GM12878 (cell line): Measurements from ENCODE around the gene C19orf67. TPM values are rescaled to one million over a fixed set of nuclear protein-coding genes. Genes with fewer than 3 reads are reported as not detected.

Experiments used
- ASH2L ChIP-seq: fragments of 300-600, 200-600 bp; sonication (generic); IDR thresholded peaks from 2 replicates; pipeline ENCODE4 v1.6.1; 2017; ENCODE audit warnings: low read depth, mild to moderate bottlenecking, borderline replicate concordance
- BCL11A ChIP-seq: IDR thresholded peaks from 2 replicates; pipeline ENCODE4 v1.6.1; 2011; ENCODE audit warnings: low read depth, low read length
- CBX3 ChIP-seq: fragments of 200-600 bp; sonication (generic); IDR thresholded peaks from 2 replicates; pipeline ENCODE4 v1.6.1; 2016; ENCODE audit warnings: low read depth, borderline replicate concordance
- FOS ChIP-seq: IDR thresholded peaks from 3 replicates; pipeline ENCODE4 v1.6.1; 2011; ENCODE audit warnings: borderline replicate concordance; ENCODE audit not compliant: insufficient read length; ENCODE audit errors: extremely low read depth
- FOXM1 ChIP-seq: IDR thresholded peaks from 2 replicates; pipeline ENCODE4 v1.6.1; 2012; ENCODE audit warnings: low read depth, mild to moderate bottlenecking, inconsistent platforms, low read length, moderate library complexity
- GATAD2B ChIP-seq: fragments of 450-650 bp; conservative IDR thresholded peaks from 2 replicates; pipeline ENCODE4 v1.6.1; 2017; ENCODE audit warnings: low read depth, mild to moderate bottlenecking, moderate library complexity
- IKZF1 ChIP-seq: fragments of 450-650 bp; conservative IDR thresholded peaks from 2 replicates; pipeline ENCODE4 v1.6.1; 2017; ENCODE audit warnings: antibody characterized with exemption, mild to moderate bottlenecking
- JUND ChIP-seq: IDR thresholded peaks from 2 replicates; pipeline ENCODE4 v1.6.1; 2012; ENCODE audit warnings: low read depth, mild to moderate bottlenecking, low read length, improper control_type of control experiment, moderate library complexity
- MYC ChIP-seq: IDR thresholded peaks from 2 replicates; pipeline ENCODE4 v1.6.1; 2011; ENCODE audit warnings: mild to moderate bottlenecking, low read length, moderate library complexity, inconsistent platforms; ENCODE audit not compliant: insufficient read depth, insufficient replicate concordance, insufficient read length, severe bottlenecking
- NFYA ChIP-seq: IDR thresholded peaks from 2 replicates; pipeline ENCODE4 v1.6.1; 2011; ENCODE audit warnings: low read depth, mild to moderate bottlenecking, low read length, improper control_type of control experiment, borderline replicate concordance
- NFYB ChIP-seq: IDR thresholded peaks from 2 replicates; pipeline ENCODE4 v1.6.1; 2011; ENCODE audit warnings: low read depth, mild to moderate bottlenecking, low read length, improper control_type of control experiment, moderate library complexity; ENCODE audit not compliant: insufficient read depth
- NR2C2 ChIP-seq: IDR thresholded peaks from 2 replicates; pipeline ENCODE4 v1.6.1; 2011; ENCODE audit warnings: borderline replicate concordance, low read depth; ENCODE audit not compliant: control insufficient read depth, insufficient read length
- PAX8 ChIP-seq: fragments of 450-650 bp; IDR thresholded peaks from 2 replicates; pipeline ENCODE4 v1.6.1; 2017; ENCODE audit warnings: mild to moderate bottlenecking, moderate library complexity
- POLR2A ChIP-seq: IDR thresholded peaks from 2 replicates; pipeline ENCODE4 v1.6.1; 2011; ENCODE audit warnings: low read depth, mild to moderate bottlenecking, low read length
- RUNX3 ChIP-seq: IDR thresholded peaks from 2 replicates; pipeline ENCODE4 v1.6.1; 2012; ENCODE audit warnings: low read length, inconsistent platforms
- SREBF1 ChIP-seq: IDR thresholded peaks from 2 replicates; pipeline ENCODE4 v1.6.1; 2012; ENCODE audit warnings: mild to moderate bottlenecking, low read length
- STAT1 ChIP-seq: fragments of 450-650 bp; conservative IDR thresholded peaks from 2 replicates; pipeline ENCODE4 v1.6.1; 2014; ENCODE audit warnings: antibody characterized with exemption, mild to moderate bottlenecking
- SUZ12 ChIP-seq: fragments of 200-600 bp; sonication (generic); IDR thresholded peaks from one replicate; pipeline ENCODE4 v1.6.1; 2018; ENCODE audit warnings: antibody characterized with exemption, mild to moderate bottlenecking; ENCODE audit not compliant: unreplicated experiment
- TARDBP ChIP-seq: IDR thresholded peaks from 2 replicates; pipeline ENCODE4 v1.6.1; 2016; ENCODE audit warnings: borderline replicate concordance
- TCF12 ChIP-seq: IDR thresholded peaks from 2 replicates; pipeline ENCODE4 v1.6.1; 2011; ENCODE audit warnings: low read depth, mild to moderate bottlenecking, low read length
- ZNF384 ChIP-seq: IDR thresholded peaks from 2 replicates; pipeline ENCODE4 v1.6.1; 2012; ENCODE audit warnings: low read depth, mild to moderate bottlenecking, low read length, improper control_type of control experiment, borderline replicate concordance
- polyA plus RNA-seq, 11 experiments: library from polyadenylated mRNA; depleted of rRNA in 4 of 11; unstranded in 6 of 11; stranded (reverse) in 5 of 11; fragments of >200 nt; fragmentation: Nextera tagmentation in 4 of 11; fragmentation: Illumina TruSeq in 1 of 11; extraction: Ambion mirVana in 4 of 11; extraction: Trizol in 1 of 11; gene quantifications; 1 replicate in 1 of 11; 2 replicates in 10 of 11; pipeline versions ENCODE4 v1.2.1 to v1.2.3, GENCODE V29; 2011 to 2016; ENCODE audit warnings: inconsistent platforms in 2 of 11, missing spikeins in 2 of 11, low read depth in 1 of 11
- total RNA-seq, 4 experiments: library from RNA; depleted of rRNA in 3 of 4; stranded (reverse); fragments of >200 nt in 3 of 4; fragmentation: Illumina TruSeq in 1 of 4; extraction: Trizol in 1 of 4; gene quantifications; 2 replicates each; pipeline versions ENCODE4 v1.2.1 to v1.2.3, GENCODE V29; 2013 to 2021
- TF ChIP-seq, protein P1 (sequence below): fragments of 450-650 bp; IDR thresholded peaks from 2 replicates; pipeline ENCODE4 v1.6.1; 2017; ENCODE audit warnings: mild to moderate bottlenecking
- TF ChIP-seq, protein P2 (sequence below): fragments of 450-650 bp; IDR thresholded peaks from 2 replicates; pipeline ENCODE4 v1.6.1; 2016; ENCODE audit warnings: mild to moderate bottlenecking
- TF ChIP-seq, protein P3 (sequence below): fragments of 450-650 bp; IDR thresholded peaks from 2 replicates; pipeline ENCODE4 v1.6.1; 2016; ENCODE audit warnings: mild to moderate bottlenecking
- TF ChIP-seq, protein P4 (sequence below): fragments of 450-650 bp; formaldehyde crosslinking; IDR thresholded peaks from 2 replicates; pipeline ENCODE4 v1.4.0; 2020; ENCODE audit warnings: mild to moderate bottlenecking, moderate library complexity

The C19orf67 gene
- total and polyA plus RNA-seq, 10 of the 15 experiments (the other 5 are each of a cell fraction or from before 2014, with no cell fraction given): 0.14 TPM; not detected in 9

DNA sequence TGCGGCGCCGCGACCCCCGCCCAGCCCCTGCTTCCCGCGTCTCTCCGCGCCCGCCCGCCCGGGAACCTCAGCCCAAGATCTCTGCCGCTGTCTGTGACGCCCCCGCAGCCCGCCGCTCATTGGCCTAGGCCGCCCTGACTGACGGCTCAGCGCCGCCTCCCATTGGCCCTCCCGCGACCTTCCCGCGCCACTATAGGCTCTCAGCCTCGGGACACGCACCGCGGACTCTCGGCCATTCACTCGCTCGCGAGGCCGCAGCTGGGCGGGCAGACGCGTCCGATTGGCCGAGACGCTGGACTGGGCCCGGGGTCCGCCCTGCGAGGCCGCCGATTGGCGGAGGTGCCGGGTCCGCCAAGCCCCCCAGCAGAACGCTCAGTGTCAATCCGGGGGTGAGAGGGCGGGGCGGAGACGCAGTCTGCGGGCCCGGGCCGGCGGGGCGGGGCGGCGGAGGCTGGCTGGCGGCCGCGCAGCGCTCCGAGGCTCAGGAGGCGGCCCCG lies 32.1 kb upstream of the C19orf67 start, which contains the start of gene PRKACA (continued):
- TF ChIP-seq NFYB (peak; percentile 98), GATAD2B (no peak), BCL11A (no peak), NFYA (peak; percentile 80), SREBF1 (0 out of 2 replicates have a peak, but pooled peaks have one; percentile 26), MYC (no peak), TARDBP (no peak), NR2C2 (no peak), JUND (no peak), RUNX3 (peak; percentile 30; the same call in 1 of the 2 replicates), TCF12 (no peak), FOS (peak; percentile 93), SUZ12 (no peak), ZNF384 (no peak), POLR2A (peak; percentile 54; the same call in 1 of the 2 replicates), PAX8 (no peak), FOXM1 (no peak), STAT1 (no peak), CBX3 (no peak), ASH2L (no peak), IKZF1 (no peak; the same call in 1 of the 2 replicates)
- TF ChIP-seq, protein P1, sequence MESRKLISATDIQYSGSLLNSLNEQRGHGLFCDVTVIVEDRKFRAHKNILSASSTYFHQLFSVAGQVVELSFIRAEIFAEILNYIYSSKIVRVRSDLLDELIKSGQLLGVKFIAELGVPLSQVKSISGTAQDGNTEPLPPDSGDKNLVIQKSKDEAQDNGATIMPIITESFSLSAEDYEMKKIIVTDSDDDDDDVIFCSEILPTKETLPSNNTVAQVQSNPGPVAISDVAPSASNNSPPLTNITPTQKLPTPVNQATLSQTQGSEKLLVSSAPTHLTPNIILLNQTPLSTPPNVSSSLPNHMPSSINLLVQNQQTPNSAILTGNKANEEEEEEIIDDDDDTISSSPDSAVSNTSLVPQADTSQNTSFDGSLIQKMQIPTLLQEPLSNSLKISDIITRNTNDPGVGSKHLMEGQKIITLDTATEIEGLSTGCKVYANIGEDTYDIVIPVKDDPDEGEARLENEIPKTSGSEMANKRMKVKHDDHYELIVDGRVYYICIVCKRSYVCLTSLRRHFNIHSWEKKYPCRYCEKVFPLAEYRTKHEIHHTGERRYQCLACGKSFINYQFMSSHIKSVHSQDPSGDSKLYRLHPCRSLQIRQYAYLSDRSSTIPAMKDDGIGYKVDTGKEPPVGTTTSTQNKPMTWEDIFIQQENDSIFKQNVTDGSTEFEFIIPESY: no peak
- TF ChIP-seq, protein P2, sequence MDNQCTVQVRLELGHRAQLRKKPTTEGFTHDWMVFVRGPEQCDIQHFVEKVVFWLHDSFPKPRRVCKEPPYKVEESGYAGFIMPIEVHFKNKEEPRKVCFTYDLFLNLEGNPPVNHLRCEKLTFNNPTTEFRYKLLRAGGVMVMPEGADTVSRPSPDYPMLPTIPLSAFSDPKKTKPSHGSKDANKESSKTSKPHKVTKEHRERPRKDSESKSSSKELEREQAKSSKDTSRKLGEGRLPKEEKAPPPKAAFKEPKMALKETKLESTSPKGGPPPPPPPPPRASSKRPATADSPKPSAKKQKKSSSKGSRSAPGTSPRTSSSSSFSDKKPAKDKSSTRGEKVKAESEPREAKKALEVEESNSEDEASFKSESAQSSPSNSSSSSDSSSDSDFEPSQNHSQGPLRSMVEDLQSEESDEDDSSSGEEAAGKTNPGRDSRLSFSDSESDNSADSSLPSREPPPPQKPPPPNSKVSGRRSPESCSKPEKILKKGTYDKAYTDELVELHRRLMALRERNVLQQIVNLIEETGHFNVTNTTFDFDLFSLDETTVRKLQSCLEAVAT: no peak
- TF ChIP-seq, protein P3, sequence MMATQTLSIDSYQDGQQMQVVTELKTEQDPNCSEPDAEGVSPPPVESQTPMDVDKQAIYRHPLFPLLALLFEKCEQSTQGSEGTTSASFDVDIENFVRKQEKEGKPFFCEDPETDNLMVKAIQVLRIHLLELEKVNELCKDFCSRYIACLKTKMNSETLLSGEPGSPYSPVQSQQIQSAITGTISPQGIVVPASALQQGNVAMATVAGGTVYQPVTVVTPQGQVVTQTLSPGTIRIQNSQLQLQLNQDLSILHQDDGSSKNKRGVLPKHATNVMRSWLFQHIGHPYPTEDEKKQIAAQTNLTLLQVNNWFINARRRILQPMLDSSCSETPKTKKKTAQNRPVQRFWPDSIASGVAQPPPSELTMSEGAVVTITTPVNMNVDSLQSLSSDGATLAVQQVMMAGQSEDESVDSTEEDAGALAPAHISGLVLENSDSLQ: peak; percentile 99
- TF ChIP-seq, protein P4, sequence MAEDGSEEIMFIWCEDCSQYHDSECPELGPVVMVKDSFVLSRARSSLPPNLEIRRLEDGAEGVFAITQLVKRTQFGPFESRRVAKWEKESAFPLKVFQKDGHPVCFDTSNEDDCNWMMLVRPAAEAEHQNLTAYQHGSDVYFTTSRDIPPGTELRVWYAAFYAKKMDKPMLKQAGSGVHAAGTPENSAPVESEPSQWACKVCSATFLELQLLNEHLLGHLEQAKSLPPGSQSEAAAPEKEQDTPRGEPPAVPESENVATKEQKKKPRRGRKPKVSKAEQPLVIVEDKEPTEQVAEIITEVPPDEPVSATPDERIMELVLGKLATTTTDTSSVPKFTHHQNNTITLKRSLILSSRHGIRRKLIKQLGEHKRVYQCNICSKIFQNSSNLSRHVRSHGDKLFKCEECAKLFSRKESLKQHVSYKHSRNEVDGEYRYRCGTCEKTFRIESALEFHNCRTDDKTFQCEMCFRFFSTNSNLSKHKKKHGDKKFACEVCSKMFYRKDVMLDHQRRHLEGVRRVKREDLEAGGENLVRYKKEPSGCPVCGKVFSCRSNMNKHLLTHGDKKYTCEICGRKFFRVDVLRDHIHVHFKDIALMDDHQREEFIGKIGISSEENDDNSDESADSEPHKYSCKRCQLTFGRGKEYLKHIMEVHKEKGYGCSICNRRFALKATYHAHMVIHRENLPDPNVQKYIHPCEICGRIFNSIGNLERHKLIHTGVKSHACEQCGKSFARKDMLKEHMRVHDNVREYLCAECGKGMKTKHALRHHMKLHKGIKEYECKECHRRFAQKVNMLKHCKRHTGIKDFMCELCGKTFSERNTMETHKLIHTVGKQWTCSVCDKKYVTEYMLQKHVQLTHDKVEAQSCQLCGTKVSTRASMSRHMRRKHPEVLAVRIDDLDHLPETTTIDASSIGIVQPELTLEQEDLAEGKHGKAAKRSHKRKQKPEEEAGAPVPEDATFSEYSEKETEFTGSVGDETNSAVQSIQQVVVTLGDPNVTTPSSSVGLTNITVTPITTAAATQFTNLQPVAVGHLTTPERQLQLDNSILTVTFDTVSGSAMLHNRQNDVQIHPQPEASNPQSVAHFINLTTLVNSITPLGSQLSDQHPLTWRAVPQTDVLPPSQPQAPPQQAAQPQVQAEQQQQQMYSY (CRISPR knock-in tag): no peak
